OCI-LY1 (cell line): ENCODE results near the gene GSK3A.
A peak's percentile ranks its signal among the peaks of the same experiment; 100 is the strongest.

Experiments
- H2AFZ ChIP-seq: fragments of 200-600 bp; sonication (generic), shearing (Covaris generic); 2 replicates; pipeline ENCODE4 v1.6.0; 2014; ENCODE audit warnings: antibody characterized with exemption, mild to moderate bottlenecking, low read length
- H3F3A ChIP-seq: fragments of 200-600 bp; sonication (generic), shearing (Covaris generic); 2 replicates; pipeline ENCODE4 v1.6.0; 2014; ENCODE audit warnings: mild to moderate bottlenecking, antibody characterized with exemption, low read length, moderate library complexity; ENCODE audit not compliant: insufficient read depth
- H3K27ac ChIP-seq: fragments of 200-600 bp; sonication (generic); 2 replicates; pipeline ENCODE4 v1.5.1; 2014; ENCODE audit warnings: low read length, mixed run types, mild to moderate bottlenecking, low read depth; ENCODE audit not compliant: poor library complexity, severe bottlenecking
- H3K27me3 ChIP-seq: fragments of 200-600 bp; sonication (generic); 2 replicates; pipeline ENCODE4 v1.6.0; 2014; ENCODE audit warnings: antibody characterized with exemption, mild to moderate bottlenecking, low read length, moderate library complexity; ENCODE audit not compliant: insufficient read depth
- H3K36me3 ChIP-seq: fragments of 200-600 bp; sonication (generic); 2 replicates; pipeline ENCODE4 v1.6.1; 2014; ENCODE audit warnings: mild to moderate bottlenecking, antibody characterized with exemption, low read length, moderate library complexity, mixed read lengths; ENCODE audit not compliant: insufficient read depth
- H3K4me1 ChIP-seq: fragments of 200-600 bp; sonication (generic); 2 replicates; pipeline ENCODE4 v1.5.1; 2014; ENCODE audit warnings: mild to moderate bottlenecking, low read length, moderate library complexity; ENCODE audit not compliant: insufficient read depth, severe bottlenecking
- H3K4me2 ChIP-seq: fragments of 200-600 bp; sonication (generic), shearing (Covaris generic); 2 replicates; pipeline ENCODE4 v1.6.1; 2014; ENCODE audit warnings: low read length
- H3K4me3 ChIP-seq: fragments of 200-600 bp; sonication (generic); 2 replicates; pipeline ENCODE4 v1.5.1; 2014; ENCODE audit warnings: low read length, low read depth, mild to moderate bottlenecking, mixed read lengths; ENCODE audit not compliant: poor library complexity, severe bottlenecking
- H3K79me2 ChIP-seq: fragments of 200-600 bp; shearing (Covaris generic); 2 replicates; pipeline ENCODE4 v1.6.1; 2016; ENCODE audit warnings: mixed run types, low read length, mixed read lengths; ENCODE audit not compliant: insufficient read depth
- H3K9ac ChIP-seq: fragments of 200-600 bp; sonication (generic), shearing (Covaris generic); 2 replicates; pipeline ENCODE4 v1.6.1; 2014; ENCODE audit warnings: mild to moderate bottlenecking, low read length, mixed read lengths
- H3K9me2 ChIP-seq: fragments of 200-600 bp; sonication (generic), shearing (Covaris generic); 2 replicates; pipeline ENCODE4 v1.6.1; 2014; ENCODE audit warnings: low read depth, mild to moderate bottlenecking, low read length, mixed read lengths
- H3K9me3 ChIP-seq: fragments of 200-600 bp; shearing (Covaris generic); 2 replicates; pipeline ENCODE4 v1.6.1; 2014; ENCODE audit warnings: low read length, mixed read lengths
- H4K20me1 ChIP-seq: fragments of 200-600 bp; sonication (generic), shearing (Covaris generic); 2 replicates; pipeline ENCODE4 v1.6.0; 2016; ENCODE audit warnings: mild to moderate bottlenecking, low read length; ENCODE audit not compliant: insufficient read depth
- EZH2 ChIP-seq: fragments of 200-600 bp; sonication (generic), shearing (Covaris generic); IDR thresholded peaks from 2 replicates; pipeline ENCODE4 v1.8.0; 2017; ENCODE audit warnings: borderline replicate concordance, mixed run types, mild to moderate bottlenecking, antibody characterized with exemption, low read length, moderate library complexity, mixed read lengths
- TF ChIP-seq, protein P1 (sequence below): fragments of 200-600 bp; sonication (generic), shearing (Covaris generic); IDR thresholded peaks from 2 replicates; pipeline ENCODE4 v1.5.1; 2017; ENCODE audit warnings: mild to moderate bottlenecking, antibody characterized with exemption, low read length, moderate library complexity, mixed read lengths

The GSK3A gene

DNA sequence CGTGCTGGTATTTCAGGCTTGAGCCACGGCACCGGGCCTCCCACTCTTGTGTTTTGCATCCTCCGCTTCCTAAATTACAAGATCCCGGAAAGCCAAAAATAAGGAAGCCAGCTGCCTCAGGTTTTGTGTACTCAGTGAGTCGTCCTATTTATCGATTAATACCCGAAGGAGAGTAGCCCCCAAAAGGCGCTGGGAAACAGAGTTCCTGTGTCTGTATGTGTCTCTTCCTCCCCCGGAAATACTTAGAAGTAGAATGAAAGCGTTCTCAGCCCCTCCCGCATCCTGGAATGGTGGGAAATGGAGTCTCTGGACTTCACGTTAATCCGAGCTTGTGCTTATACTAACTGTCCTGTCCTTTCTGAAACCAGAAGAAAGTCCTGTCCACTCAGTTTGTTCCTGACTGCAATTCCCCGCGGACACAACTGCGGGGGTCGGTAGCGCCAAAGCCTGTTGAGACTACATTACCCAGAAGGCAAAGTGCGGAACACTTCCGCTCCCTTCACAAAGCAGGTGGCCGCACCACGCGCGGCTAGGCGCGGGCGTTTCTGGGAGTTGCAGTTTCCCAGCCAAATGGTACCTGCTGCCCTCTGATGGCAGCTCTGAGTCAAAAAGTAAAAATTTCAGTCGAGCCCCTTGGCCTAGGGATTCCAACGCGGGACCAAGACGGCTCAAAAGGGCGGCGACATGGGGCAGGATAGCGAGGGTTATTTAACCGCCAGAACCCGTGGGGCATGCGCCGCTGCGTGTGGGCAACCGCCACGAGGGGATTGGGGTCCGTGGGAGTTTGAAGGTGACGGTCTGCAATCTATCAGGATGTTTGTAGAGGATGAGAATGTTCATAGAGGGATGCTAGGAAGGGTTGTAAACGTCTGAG lies 2.2 kb upstream of the GSK3A start:
- peak overlapping the region; percentile 76 for H3K9ac ChIP-seq
- no peaks in the 10 kb centered on the region for H3K9me3 ChIP-seq
- H3K4me2 ChIP-seq: peak overlapping the region; percentile 93
- TF ChIP-seq EZH2: no peak
- TF ChIP-seq, protein P1, sequence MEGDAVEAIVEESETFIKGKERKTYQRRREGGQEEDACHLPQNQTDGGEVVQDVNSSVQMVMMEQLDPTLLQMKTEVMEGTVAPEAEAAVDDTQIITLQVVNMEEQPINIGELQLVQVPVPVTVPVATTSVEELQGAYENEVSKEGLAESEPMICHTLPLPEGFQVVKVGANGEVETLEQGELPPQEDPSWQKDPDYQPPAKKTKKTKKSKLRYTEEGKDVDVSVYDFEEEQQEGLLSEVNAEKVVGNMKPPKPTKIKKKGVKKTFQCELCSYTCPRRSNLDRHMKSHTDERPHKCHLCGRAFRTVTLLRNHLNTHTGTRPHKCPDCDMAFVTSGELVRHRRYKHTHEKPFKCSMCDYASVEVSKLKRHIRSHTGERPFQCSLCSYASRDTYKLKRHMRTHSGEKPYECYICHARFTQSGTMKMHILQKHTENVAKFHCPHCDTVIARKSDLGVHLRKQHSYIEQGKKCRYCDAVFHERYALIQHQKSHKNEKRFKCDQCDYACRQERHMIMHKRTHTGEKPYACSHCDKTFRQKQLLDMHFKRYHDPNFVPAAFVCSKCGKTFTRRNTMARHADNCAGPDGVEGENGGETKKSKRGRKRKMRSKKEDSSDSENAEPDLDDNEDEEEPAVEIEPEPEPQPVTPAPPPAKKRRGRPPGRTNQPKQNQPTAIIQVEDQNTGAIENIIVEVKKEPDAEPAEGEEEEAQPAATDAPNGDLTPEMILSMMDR: peak; percentile 68
- peak overlapping the region; percentile 91 for H3K27ac ChIP-seq
- H4K20me1 ChIP-seq: no peaks in the 10 kb centered on the region
- H3F3A ChIP-seq: no peaks in the 10 kb centered on the region
- peak overlapping the region; percentile 67 for H3K4me3 ChIP-seq
- peaks cover 9% of the 10 kb centered on the region for H3K79me2 ChIP-seq
- no peak overlapping the region for H2AFZ ChIP-seq
- peaks cover 18% of the 10 kb centered on the region; the same call in 1 of the 2 replicates for H3K36me3 ChIP-seq
- H3K4me1 ChIP-seq: peaks cover 16% of the 10 kb centered on the region
- no peaks in the 10 kb centered on the region for H3K9me2 ChIP-seq
- H3K27me3 ChIP-seq: no peaks in the 10 kb centered on the region

DNA sequence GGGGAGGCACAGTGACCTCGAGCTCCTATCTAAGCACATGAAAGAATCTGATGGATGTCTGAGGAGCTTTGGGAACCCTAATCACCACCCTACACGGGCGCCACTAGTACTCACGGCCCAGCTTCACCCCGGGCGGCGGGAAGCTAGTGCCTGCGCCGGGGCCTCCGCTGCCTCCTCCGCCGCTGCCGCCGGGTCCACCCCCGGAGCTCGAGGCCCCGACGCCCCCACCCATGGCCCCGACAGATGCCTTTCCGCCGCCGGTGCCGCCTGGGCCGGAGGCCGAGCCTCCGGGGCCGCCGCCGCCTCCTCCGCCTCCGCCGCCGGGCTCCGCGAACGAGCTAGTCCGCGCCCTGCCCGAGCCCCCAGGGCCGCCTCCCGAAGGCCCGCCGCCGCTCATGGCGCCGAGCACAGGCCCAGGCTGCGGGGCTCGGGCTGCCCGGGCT lies 312 bp downstream of the GSK3A start:
- Histone ChIP-seq H3K27ac (peak overlapping the region; percentile 13), H3K9ac (peak overlapping the region; percentile 83), H3K9me2 (no peaks in the 10 kb centered on the region), H3K27me3 (no peaks in the 10 kb centered on the region), H3K4me2 (peak overlapping the region; percentile 93), H3K79me2 (peaks cover 9% of the 10 kb centered on the region), H3K4me3 (peak overlapping the region; percentile 67), H3K36me3 (peaks cover 16% of the 10 kb centered on the region; the same call in 1 of the 2 replicates), H3F3A (no peaks in the 10 kb centered on the region), H4K20me1 (no peaks in the 10 kb centered on the region), H3K9me3 (no peaks in the 10 kb centered on the region), H3K4me1 (peaks cover 16% of the 10 kb centered on the region), H2AFZ (no peak overlapping the region)
- TF ChIP-seq, protein P1: no peak
- TF ChIP-seq EZH2: no peak

DNA sequence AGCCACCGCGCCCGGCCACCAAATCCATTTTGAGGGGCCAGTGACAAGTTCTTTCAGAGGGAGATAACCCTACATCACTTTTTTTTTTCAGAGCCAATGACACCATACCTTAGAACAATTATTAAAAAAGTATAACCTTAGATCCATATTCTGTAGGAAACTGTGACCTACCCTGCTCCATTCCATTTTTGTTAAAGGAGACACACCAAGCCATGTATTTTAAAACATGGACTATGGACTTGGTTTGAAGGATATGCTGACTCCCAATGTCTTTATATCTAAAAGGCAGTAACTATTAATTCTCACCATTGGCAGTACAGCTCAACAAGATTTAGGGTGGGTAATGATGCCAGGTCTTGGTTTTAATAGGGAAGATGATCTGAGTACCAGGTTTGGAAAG lies 1.1 kb downstream of the GSK3A start:
- Histone ChIP-seq H3K4me3 (peak overlapping the region; percentile 67), H3K27me3 (no peaks in the 10 kb centered on the region), H4K20me1 (no peaks in the 10 kb centered on the region), H3K9me2 (no peaks in the 10 kb centered on the region), H3K9ac (peak overlapping the region; percentile 83), H3K79me2 (peaks cover 9% of the 10 kb centered on the region), H3K36me3 (peaks cover 24% of the 10 kb centered on the region), H3K27ac (no peak overlapping the region), H3K4me1 (peaks cover 16% of the 10 kb centered on the region), H3K9me3 (no peaks in the 10 kb centered on the region), H3K4me2 (peak overlapping the region; percentile 93), H2AFZ (no peak overlapping the region), H3F3A (no peaks in the 10 kb centered on the region)
- no peak for TF ChIP-seq EZH2
- TF ChIP-seq, protein P1: no peak
